Nephron (organoid): ENCODE data around the gene MAD1L1.
"Not testable (repeated sequence)": the region's sequence is repeated elsewhere in the genome, so short reads cannot be mapped to it uniquely, and the experiment has no call there.

Experiments used
- H3K27ac Mint-ChIP-seq, 3 experiments: 2 replicates each; pipeline ENCODE4 v1.8.0; 2020; ENCODE audit warnings: mixed read lengths in 3 of 3, mild to moderate bottlenecking in 2 of 3, moderate library complexity in 1 of 3
- H3K27me3 Mint-ChIP-seq: 2 replicates; pipeline ENCODE4 v1.8.0; 2021; ENCODE audit warnings: low read depth, mild to moderate bottlenecking, moderate library complexity, mixed read lengths
- H3K36me3 Mint-ChIP-seq: 2 replicates; pipeline ENCODE4 v1.8.0; 2020; ENCODE audit warnings: low read depth, mixed read lengths
- H3K4me1 Mint-ChIP-seq: 2 replicates; pipeline ENCODE4 v1.8.0; 2020; ENCODE audit warnings: mixed read lengths
- H3K4me3 Mint-ChIP-seq, 3 experiments: 2 replicates each; pipeline ENCODE4 v1.8.0; 2020; ENCODE audit warnings: mild to moderate bottlenecking in 3 of 3, mixed read lengths in 3 of 3, moderate library complexity in 2 of 3
- H3K9me3 Mint-ChIP-seq: 2 replicates; pipeline ENCODE4 v1.8.0; 2020; ENCODE audit warnings: mixed read lengths
- TF ChIP-seq, protein P1 (sequence below), 3 experiments: fragments of 200-600 bp; sonication (generic); IDR thresholded peaks; one replicate each; pipeline ENCODE4 v1.5.0; 2021; ENCODE audit warnings: antibody characterized with exemption in 3 of 3; ENCODE audit not compliant: unreplicated experiment in 3 of 3

Gene MAD1L1

DNA sequence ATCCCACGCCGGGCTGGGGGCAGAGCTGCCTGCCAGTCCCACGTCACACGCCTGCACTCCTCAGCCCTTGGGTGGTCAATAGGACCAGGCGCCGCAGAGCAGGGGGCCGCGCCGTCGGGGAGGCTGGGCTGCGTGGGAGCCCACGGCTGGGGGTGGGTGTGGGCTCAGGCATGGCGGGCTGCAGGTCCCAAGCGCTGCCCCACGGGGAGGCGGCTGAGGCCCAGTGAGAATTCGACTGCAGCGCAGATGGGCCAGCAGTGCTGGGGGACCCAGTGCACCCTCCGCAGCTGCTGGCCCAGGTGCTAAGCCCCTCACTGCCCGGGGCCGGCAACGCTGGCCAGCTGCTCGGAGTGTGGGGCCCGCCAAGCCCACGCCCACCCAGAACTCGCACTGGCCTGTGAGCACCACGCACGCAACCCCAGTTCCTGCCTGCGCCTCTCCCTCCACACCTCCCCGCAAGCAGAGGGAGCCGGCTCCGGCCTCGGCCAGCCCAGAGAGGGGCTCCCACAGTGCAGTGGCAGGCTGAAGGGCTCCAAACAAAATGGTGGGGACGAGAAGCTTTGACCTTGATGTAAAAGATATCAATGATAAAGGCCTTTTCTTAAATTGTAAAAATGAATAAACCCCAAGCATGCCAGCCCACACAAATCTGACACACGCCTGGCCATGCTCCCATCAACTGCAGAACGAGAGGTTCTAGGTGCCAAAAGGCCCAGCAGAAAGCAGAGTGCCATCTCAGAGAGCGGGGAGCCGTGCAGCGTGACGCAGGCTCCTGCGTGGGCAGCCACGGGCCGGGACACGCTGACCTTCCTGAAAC is 255.5 kb downstream of the MAD1L1 start:
- TF ChIP-seq, protein P1, sequence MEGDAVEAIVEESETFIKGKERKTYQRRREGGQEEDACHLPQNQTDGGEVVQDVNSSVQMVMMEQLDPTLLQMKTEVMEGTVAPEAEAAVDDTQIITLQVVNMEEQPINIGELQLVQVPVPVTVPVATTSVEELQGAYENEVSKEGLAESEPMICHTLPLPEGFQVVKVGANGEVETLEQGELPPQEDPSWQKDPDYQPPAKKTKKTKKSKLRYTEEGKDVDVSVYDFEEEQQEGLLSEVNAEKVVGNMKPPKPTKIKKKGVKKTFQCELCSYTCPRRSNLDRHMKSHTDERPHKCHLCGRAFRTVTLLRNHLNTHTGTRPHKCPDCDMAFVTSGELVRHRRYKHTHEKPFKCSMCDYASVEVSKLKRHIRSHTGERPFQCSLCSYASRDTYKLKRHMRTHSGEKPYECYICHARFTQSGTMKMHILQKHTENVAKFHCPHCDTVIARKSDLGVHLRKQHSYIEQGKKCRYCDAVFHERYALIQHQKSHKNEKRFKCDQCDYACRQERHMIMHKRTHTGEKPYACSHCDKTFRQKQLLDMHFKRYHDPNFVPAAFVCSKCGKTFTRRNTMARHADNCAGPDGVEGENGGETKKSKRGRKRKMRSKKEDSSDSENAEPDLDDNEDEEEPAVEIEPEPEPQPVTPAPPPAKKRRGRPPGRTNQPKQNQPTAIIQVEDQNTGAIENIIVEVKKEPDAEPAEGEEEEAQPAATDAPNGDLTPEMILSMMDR (IDR thresholded peaks at IDR 0.05; ENCODE audit: unreplicated experiment in 3 of 3): no peak
- no peaks in the 10 kb centered on the region for H3K27me3 Mint-ChIP-seq
- H3K4me1 Mint-ChIP-seq: peaks cover 19% of the 10 kb centered on the region
- H3K36me3 Mint-ChIP-seq: peaks cover 36% of the 10 kb centered on the region
- H3K9me3 Mint-ChIP-seq: no peaks in the 10 kb centered on the region
- no peak overlapping the region for H3K27ac Mint-ChIP-seq
- H3K4me3 Mint-ChIP-seq: no peak overlapping the region

DNA sequence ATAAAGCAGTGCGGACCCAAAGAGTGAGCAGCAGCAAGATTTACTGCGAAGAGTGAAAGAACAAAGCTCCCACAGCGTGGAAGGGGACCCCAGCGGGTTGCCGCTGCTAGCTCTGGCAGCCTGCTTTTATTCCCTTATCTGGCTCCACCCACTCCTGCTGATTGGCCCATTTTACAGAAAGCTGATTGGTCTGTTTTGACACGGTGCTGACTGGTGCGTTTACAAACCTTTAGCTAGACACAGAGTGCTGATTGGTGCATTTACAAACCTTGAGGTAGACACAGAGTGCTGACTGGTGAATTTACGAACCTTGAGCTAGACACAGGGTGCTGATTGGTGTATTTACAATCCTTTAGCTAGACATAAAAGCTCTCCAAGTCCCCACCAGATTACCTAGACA is 256.2 kb downstream of the MAD1L1 start:
- peaks cover 19% of the 10 kb centered on the region for H3K4me1 Mint-ChIP-seq
- H3K9me3 Mint-ChIP-seq, H3K27me3 Mint-ChIP-seq, H3K4me3 Mint-ChIP-seq: not testable (repeated sequence)
- H3K36me3 Mint-ChIP-seq: peaks cover 40% of the 10 kb centered on the region
- peak overlapping the region in 1 of 3 experiments; percentile 8 for H3K27ac Mint-ChIP-seq

DNA sequence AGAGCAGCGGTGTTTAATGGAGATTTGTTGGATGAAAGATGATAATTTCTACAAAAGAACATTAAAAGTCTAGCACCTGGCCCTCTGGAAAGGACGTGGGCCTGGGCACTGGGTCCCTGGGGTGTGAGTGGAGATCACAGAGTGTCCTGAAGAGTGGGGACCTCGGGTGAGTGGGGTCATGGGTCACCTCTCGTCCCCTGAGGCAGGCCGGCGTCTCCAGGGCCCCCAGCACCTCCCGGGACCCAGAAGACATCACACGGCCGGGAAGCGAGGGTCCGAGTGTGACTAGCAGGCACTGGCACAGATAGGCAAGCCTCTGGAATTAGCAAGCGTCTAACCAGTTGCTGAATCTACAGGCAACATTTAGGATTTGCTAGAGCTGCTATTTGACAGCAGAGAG is 257.2 kb downstream of the MAD1L1 start:
- TF ChIP-seq, protein P1 (IDR thresholded peaks at IDR 0.05; ENCODE audit: unreplicated experiment in 3 of 3): no peak
- Mint-ChIP-seq H3K27ac (peak overlapping the region in 1 of 3 experiments; percentile 8), H3K36me3 (peaks cover 47% of the 10 kb centered on the region), H3K4me3 (no peak overlapping the region), H3K4me1 (peaks cover 19% of the 10 kb centered on the region), H3K9me3 (no peaks in the 10 kb centered on the region), H3K27me3 (no peaks in the 10 kb centered on the region)

DNA sequence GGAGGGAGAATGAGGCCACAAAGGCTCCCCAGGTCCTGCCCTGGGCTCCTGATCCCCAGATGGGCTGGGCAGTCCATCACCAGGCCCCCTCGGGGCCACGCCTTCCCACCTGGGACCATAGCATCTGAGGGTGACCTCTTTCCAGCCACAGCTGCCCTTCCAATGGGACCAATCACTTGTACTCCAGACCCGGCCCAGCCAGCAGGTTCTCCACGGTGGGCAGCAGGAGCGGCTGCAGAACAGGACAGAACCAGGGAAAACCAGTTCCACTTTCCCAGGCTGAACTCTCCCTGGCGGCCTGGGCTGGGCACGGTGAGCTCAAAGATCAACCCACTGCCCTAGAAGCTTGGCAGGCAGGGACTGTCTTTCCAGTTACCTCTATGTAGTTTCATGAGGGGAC is 257.6 kb downstream of the MAD1L1 start:
- peaks cover 19% of the 10 kb centered on the region for H3K4me1 Mint-ChIP-seq
- H3K36me3 Mint-ChIP-seq: peaks cover 48% of the 10 kb centered on the region
- TF ChIP-seq, protein P1 (IDR thresholded peaks at IDR 0.05; ENCODE audit: unreplicated experiment in 3 of 3): no peak
- no peaks in the 10 kb centered on the region for H3K9me3 Mint-ChIP-seq
- H3K27ac Mint-ChIP-seq: no peak overlapping the region
- no peak overlapping the region for H3K4me3 Mint-ChIP-seq
- H3K27me3 Mint-ChIP-seq: no peaks in the 10 kb centered on the region

DNA sequence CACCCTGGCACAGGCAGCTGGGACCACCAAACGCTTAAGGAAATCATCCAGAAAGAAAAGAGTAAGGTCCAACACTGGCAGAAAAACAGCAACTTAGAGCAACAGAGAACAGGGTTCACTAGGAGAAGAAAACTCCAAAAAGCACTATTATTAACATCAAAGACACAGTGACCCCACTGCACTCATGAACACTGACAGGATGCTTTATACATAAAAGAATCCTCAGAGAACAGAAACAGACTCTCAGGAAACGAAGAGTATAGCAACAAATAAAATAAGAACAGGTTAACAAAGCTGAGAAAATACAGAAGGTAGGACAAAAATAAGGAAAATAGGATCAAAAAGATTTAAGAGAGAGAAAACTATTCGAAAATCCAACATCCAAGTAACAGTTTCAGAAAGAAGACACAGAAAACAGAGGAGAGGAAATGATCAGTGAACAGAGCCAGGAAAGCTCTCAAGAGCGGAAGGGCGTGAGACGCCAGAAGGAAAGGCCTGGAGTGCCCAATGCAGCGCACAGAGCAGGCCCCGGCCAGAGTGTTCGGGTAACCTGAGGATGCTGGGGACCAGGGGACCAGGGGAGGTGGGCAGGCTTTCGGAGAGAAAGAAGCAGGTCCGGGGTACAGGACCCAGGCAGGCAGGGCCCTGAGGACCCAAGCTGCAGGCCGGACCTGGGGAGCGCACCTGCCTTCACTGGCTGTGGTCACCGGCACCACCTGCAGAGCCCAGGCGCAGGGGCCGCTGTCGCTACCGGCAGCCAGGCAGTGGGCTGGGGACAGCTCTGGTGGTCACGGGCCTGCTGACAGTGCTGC is 258.2 kb downstream of the MAD1L1 start:
- H3K27ac Mint-ChIP-seq: peak overlapping the region; percentile 4 to 45 (median 7)
- H3K4me1 Mint-ChIP-seq: peaks cover 19% of the 10 kb centered on the region
- TF ChIP-seq, protein P1 (IDR thresholded peaks at IDR 0.05; ENCODE audit: unreplicated experiment in 3 of 3): no peak
- no peak overlapping the region for H3K4me3 Mint-ChIP-seq
- H3K27me3 Mint-ChIP-seq: no peaks in the 10 kb centered on the region
- H3K9me3 Mint-ChIP-seq: no peaks in the 10 kb centered on the region
- H3K36me3 Mint-ChIP-seq: peaks cover 48% of the 10 kb centered on the region
